HG02981 (cell line): ENCODE data around the gene C2CD4D.

Source experiments
- ATAC-seq: cut with Tn5 transposase; IDR thresholded peaks from one replicate; pipeline ENCODE4 v1.9.1; 2021; ENCODE audit warnings: mild to moderate bottlenecking, moderate library complexity; ENCODE audit not compliant: unreplicated experiment

Gene C2CD4D

DNA sequence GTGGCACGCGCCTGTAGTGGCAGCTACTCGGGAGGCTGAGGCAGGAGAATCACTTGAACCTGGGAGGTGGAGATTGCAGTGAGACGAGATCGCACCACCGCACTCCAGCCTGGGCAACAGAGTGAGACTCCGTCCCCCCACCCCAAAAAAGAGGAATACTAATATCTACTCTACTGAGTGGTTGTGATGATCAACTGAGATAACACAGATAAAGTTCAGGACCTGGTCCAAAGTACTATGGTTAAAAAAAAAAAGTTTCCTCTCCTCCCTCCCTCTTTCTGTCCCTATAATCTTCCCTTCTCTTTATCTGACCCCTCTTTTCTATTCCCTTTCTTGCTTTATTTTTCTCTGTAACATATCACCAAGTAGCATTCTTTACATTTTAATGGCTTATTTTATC is 4.0 kb downstream of the C2CD4D start:
- no peak for ATAC-seq

DNA sequence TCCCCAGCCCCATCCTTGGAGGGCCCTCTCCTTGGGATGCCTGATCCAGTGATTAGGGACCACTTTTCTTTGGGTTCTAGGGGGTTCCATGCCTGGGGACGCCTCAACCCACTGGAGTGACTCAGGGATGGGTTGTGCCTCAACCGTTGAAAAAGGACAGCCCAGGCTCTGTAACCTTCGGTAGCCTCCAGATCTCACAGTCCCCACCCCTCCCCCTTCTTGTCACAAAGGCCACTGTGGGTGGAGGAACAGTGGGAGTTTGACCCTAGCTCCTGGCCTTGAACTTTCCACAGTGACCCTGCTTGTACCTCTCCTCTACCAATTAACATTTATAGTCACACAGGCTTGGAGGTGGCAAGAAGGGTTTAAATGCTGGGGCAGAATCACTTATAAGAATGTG is 5.4 kb downstream of the C2CD4D start:
- no peak for ATAC-seq

DNA sequence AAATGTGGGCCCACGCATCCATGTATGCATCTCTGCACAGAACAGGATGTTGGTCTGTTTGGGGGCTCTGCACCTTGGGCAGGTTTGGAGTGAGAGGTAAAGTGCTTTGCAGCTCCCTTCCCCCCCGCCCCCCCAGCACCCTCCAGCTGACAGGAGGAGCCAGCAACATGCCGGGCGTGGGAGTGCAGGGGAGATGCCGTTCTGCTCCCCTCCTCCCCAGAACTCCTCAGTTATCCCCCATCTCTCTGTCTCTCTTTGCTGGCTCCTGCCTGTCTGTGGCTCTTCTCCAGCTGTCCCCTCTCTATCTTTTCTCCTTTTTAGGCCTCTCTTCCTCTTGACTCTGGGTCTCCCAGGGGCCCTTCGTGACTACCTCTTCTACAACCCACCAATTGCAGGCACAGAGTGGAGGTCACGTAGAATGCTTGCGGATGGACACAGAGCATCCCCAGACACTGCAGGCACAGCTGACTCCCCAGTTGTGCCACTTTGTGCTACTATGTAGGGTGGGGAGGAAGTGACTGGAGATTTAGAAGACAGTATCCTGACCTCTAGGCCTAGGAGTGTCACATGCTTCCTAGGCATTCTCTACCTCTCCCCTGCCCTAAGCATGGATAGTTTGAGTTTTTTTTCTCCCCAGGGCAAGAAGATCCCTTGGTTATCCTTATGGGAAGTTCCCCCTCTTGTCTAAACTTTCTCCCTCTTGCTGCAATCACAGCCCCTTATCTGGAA is 6.3 kb downstream of the C2CD4D start:
- ATAC-seq, result no peak

DNA sequence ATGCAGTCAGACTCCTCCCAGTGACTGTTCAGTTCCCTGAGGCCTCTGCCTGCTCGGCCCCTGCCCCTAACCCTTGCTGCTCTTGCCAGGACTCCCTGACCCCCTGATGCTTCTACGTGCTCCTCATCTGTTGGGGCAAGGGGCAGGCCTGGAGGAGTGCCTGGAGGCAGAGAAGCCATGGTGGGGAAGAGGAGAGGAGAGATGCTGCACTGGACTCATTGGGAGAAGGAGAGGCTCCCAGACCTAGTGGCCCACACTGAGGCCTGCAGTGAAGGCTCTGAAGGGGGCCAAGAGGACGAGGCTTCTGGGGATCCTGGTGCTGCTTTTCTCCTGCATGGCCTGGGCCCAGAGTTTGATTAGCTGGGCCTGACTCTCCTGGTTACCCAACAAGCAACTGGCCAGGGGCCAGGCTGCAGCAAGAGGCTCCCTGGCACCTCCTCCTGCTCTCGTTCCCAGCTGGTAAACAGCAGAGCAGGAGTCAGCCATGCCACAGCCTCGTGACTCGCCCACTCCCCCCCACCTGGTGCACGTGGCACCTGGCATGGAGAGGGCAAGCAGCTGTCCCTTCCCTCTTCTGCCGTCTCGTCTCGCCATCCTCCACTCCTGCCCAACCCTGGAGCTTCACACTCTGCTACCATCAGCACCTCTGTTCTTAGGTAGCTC is 7.2 kb downstream of the C2CD4D start:
- ATAC-seq, result no peak

DNA sequence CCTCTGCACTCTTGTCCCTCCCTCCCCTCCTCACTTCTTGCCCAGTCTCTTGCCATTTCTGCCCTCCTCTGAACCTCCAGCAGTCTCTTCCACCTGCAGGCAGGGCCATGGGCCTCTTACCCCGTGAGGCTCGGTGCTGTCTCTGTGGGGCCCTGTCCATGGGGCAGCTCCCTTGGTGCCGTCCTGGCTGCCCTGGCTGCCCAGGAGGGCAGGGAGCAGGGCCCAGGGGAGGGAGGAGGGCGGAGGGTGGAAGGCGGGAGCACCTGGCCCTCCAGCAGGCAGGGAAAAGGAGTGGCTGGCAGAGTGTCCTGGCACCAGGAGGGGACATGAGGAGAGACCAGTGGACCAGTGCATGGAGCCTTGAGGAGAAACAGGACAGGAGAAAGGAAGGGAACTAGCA is 8.0 kb downstream of the C2CD4D start, which contains the start of gene RORC:
TSS of gene RORC (minus strand) at position 198 of the 400 bp plus-strand sequence. CDS start at position 160, 38 bp downstream.
- ATAC-seq, result no peak

DNA sequence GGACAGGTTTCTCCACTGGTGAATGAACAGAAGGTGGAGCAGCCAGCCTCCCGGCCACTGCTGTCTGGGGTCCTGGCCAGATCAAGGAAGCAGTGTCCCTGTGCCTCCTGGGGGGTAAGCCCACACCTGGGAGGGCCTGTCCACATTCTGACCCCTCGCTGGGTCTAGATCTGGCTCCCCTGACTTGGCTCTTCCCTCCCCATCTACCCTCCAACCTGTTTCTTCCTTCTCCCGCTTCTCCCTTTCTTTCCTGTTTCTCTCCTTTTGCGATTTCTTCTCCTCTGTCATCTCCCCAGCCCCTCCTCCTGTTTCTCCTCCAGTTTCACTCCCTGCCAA is 8.4 kb downstream of the C2CD4D start:
- ATAC-seq, result no peak

DNA sequence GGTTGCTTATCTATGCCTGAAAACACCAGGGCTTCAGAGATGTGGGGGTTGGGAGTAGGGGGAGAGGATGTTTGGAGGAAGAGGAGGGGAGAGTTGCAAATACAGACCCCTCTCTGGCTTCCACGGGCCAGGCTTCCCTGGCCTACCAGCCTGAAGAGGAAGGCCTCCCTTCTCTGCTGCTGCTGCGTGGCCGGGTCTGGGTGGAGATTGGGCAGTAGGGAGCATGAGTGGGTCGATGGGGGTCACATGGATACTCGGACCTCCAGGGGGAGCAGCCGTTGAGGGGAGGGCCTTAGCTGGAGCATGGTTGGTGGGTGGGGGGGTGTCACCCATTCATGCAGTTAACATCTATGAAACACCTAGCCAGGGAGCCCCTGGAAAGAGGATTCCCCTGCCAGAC is 9.6 kb downstream of the C2CD4D start:
- no peak for ATAC-seq

DNA sequence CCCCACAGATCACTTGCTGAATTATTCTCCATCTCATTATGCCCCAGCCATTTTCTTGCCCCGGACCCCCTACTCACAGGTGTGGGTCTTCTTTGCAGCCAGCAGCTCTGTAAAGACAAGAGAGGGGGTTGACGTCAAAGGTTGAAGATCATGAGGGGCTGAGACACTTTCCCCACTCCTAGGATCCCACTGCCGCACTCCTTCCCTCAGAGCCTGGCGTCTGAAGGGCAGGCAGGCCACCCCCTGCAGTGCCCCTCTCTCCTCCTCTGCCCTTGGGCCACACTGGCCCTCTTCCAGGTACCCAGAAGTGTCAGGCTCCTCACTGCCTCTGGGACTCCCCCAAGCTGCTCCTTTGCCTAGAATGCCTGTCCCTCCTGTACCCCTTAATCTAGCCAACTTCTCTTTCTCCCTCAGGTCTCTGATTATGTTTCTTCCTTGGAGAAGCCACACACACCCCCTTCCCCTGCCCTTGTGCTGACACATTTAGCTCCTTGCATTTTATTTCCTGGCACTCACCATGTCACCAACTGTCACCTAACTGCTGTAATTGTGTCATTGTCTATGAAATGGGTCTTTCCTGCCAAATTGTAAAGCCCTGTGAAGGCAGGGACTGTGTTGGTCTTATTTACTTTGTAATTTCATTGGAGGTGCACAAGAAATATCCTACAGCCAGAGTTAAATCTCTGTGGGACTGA is 10.1 kb downstream of the C2CD4D start:
- no peak for ATAC-seq

DNA sequence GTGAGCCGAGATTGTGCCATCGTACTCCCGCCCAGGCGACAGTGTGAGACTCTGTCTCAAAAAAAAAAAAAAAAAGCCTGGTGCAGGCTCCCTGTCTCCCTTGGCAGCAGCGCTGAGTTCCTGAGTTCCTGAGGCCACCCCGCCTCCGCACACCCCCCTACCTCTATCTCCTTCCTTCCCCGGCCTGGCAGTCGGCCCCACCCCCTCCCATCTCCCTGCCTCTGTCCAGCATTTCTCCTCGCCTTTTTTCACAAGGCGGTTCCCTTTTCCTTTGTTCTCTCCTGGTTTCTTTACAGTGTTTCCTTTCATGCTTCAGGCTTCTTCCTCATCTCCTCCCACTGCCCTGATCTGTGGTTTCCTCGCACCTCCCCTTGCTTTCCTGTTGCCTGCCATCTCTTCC is 10.7 kb downstream of the C2CD4D start:
- no peak for ATAC-seq

DNA sequence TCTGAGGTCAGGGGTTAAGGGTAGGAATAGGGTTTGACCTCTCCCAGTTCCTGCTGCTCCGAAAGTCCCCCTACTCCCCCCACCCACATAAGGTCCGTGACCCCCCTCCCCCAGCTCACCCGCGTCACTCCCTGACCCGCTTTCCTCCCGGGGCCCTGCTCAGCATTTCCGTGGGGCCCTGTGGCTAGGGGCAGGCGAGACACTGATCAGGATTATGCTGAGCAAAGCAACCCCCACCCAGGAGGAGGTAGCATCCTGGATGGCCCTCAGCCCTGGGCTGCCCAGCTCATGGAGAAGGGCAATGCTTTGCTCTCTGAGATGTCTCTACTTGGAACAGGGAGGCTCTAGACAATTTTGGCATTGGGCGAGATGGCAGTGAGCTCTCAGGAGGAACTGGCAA is 11.8 kb downstream of the C2CD4D start:
- no peak for ATAC-seq

DNA sequence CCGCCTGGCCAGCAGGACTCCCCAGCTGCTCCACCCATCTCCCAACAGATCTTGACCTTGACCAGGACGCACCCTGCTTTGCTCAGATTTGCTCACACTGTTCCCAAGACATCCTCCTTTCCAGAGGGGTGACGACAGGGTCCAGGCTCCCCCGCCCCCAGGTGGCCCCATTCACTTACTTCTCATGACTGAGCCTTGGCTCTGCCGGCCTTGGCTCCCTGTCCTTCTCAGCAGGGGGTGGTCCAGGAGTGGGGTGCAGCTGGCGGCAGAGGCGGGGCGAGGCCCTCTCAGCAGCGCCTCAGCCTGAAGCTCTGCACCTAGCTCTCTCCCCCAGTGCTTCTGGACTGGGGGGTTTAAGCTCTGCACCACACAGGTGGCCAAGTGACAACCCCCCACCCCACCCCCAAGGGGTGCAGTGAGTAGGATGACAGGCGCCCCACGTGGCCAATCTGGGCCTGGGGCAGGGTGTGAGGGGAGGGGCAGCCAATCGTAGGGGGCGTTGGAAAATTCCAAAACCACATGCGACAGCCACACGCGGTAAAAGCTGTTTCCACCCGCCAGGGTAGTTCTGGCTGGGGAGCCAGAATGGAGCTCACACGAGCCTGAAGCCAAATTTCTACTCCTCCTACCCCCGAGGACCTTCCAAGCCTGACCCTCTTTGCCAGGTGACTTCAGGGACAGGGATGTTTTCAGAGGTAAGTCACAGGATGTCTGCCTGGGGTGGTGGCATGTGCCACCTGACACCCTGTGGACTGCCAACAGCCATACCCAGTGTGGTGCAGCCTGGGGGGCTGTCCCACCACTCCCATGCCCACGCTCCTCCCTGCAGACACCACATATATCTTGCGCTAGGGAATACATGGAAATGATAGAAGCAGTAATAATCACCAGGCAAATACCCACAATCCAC is 13.6 kb downstream of the C2CD4D start:
- ATAC-seq, result no peak

DNA sequence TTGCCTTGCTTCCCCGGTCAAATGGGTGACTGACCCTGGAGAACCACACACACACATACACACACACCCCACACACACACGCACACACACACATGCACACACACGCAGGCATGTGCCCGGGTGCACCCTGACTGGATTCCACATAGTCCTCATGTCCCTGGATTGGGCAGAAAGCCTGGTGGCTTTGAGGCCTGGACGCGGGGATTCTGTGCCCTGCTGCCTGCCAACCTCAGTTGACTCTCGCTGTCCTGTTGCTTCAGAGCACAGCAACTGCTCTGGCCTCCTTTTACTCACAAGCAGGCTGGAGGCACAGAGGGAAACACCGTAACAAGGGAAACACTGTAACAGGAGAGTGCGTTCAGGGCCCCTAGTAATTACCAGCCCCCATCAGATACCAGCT is 14.4 kb downstream of the C2CD4D start:
- ATAC-seq, result no peak

DNA sequence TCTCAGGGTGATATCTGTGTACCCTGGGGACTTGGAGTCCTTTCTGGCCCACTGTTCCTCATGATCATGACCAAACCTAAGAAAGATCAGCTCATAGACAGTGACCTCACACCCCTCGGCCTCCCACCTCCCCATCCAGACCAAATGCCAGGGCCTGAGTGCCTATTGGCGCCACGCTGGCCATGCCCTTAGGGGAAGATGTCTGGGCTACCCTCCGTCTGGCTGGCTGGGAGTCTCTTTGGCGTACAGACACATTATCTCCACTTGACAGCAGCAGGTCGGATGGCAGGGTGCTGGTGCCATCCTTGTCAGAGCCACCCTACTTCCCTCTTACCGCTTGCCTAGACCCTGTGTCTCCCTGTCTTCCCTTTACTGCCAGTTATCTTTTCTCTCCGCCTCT is 16.4 kb downstream of the C2CD4D start:
- no peak for ATAC-seq

DNA sequence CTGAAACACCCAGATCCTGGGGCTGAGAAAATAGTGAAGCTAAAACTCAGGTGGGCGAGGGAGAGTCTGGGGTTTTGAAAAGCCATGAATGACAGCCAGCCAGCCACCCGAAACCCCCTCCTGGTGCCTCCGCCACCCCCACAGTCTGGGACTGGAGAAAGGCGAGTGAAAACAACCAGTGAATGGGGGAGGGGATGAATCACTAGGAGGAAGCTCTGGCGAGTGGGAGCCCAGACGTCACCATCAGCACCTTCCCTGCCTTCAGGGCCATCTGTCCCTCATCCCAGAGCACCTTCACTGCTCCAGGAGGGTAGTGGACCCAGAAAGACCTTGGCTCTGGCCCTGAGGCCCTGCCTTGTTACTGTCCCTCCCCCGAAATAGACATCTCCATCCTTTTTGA is 17.2 kb downstream of the C2CD4D start:
- ATAC-seq, result no peak

DNA sequence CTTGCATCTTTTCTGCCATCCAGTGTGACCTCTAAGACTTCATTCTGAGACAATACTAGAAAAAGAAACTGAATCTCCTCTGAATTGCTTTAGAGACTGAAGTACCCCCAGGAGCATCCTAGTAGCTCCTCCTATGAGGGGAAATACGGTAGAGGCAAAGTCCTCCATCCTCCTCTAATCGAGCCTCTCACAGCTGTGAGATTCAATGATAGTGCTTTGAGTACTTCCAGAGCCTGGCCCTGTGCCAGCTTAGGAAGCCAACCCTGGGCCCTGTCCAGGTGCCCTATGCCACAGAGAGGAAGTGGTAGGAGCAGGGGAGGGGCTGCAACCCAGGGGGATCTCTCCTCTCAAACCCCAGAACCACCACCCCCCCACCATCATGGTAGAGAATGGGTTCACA is 18.7 kb downstream of the C2CD4D start:
- ATAC-seq, result no peak

DNA sequence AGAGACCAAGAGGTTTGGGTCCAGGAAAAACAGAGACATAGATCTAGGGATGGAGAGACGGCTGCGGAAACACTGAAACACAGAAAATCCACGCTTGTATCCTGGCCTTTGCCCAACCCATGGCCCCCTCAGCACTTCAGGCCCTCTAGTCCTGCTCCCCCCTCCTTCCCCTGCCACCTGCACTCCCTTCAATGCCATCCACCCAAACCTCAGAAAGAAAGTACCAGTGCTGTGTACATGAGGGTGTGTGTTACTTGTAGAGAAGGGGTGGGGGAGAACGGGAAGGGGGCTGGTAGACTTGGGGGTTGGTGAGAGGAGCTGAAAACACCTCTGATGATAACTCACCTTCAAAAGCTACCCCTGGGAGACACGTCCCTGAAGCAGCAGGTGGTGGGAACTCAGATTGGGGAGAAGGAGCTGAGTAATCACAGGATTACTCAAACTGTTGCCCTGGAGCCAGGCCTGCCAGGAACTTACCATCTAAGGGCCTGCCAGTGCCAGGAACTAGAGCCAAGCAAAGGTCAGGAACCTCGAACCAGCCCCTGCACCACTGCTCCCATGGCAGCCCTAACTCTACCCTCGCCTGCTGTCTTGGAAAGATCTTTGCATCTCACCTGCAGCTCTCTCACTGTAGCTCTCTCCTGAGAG is 19.5 kb downstream of the C2CD4D start:
- ATAC-seq, result no peak

DNA sequence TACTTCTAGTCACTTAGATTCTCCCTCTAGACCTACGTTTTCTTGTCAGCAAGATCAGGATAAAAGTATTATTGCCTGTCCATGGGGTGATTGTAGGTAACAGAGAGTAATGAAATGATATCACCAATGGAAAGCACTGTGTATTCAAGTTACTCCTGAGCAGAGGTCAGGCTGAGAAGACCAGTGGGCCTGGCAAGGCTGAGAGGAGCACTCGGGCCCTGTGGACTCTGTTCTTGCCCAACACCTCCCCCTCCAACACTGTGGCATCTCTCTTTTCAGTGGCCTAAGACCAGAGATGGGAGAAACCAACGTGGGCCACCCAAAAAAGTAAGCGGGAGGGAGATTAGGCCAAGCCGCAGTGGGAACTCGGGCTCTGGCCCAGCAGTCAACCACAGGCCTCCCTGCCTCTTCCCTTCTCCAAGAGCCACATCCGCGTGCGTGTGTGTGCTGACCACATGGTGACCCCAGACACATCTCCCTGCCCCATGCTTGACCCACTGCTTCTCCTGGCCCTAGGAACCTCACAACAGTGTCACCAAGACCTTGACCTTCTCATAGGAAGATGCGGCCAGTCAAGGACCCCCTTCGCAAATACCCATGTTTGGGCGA is 20.3 kb downstream of the C2CD4D start:
- ATAC-seq, result no peak

DNA sequence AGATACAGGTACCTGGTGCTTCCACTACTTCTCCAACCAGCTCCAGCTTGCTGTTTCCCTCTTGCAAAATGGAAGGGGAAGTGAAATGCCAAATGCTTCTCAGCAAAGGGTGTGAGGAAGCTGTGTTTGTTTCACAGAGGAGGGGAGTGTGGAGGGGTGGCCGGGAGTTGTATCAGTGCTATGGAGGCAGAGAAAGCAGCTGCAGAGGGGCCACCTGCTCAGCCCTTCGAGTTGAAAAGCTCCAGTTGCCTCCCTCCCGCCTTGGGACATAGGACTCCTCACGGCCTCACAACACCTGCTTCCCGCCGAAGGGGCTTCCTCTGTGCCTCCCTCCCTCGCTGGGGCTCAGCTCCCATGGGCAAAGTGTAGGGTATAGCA is 22.3 kb downstream of the C2CD4D start:
- ATAC-seq, result no peak

DNA sequence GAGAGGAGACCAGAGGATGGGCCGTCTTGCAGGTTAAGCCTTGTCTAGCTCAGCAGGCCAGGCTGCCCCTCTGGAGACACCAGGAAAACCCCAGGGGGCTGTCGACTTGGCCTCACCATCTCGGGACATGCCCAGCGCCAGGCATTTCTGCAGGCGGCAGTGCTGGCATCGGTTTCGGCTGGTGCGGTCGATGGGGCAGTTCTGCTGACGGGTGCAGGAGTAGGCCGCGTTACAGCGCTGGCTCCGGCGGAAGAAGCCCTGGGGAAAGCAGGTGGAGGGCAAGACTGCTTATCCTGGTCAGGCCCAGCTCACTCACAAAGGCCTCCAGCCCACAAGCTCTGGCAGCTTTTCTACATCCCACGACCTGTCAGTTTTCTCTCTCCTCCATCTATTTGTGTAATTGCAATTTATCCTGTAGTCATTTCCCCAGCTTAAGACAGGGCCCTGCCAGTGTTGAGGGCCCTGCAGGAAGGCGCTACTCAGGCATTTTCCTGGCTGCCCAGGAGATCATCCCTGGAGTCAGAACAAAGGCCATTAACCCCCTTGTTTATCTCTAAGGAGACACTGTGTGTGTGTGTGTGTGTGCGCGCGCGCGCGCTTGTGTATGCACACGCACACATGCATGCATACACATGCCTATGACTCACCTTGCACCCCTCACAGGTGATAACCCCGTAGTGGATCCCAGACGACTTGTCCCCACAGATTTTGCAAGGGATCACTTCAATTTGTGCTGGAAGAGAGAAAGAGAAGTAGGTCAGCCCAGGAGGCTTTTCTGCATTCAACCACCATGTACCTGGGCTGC is 22.9 kb downstream of the C2CD4D start:
- no peak for ATAC-seq
